Suprapubic skin (tissue), 3 donors: ENCODE results near the gene CCDC112.

Experiments used
- CTCF ChIP-seq, 2 donors: fragments of 200-600 bp in 1 of 2; fragments of 450-650 bp in 1 of 2; sonication (generic) in 1 of 2; IDR thresholded peaks; one replicate each; pipeline ENCODE4 v1.5.1; 2016 to 2019; ENCODE audit warnings: antibody characterized with exemption in 2 of 2, mild to moderate bottlenecking in 1 of 2, moderate library complexity in 1 of 2
- POLR2A ChIP-seq, 2 donors: fragments of 450-650 bp; IDR thresholded peaks; one replicate each; pipeline ENCODE4 v1.6.1; 2017; ENCODE audit warnings: antibody characterized with exemption in 2 of 2, mild to moderate bottlenecking in 2 of 2, moderate library complexity in 2 of 2

GRCh38 chr5:115342590-115343377 lies 46.3 kb upstream of the CCDC112 start:
- TF ChIP-seq CTCF (IDR thresholded peaks at IDR 0.05) (no peak), POLR2A (IDR thresholded peaks at IDR 0.05) (no peak)
